ENCODE measurements around the gene HMGB2. TPM values are rescaled to one million over a fixed set of nuclear protein-coding genes. Genes with fewer than 3 reads are reported as not detected.

HMGB2 gene
- total RNA-seq: 96.1 TPM

- Histone ChIP-seq H3K4me1 (ENCODE audit: insufficient read depth, low read length) (peaks cover 30% of the 10 kb centered on the region), H3K27me3 (ENCODE audit: insufficient read depth, low read length) (no peaks in the 10 kb centered on the region), H3K4me3 (ENCODE audit: low read length) (peak within 1 kb of the TSS; percentile 92), H3K9me3 (ENCODE audit: low read depth, low read length) (no peaks in the 10 kb centered on the region)
These were observed at the start of gene HMGB2 for GRCh38 chr4:173334085-173334890. Gene HMGB2 (minus strand): TSS chr4:173334358. CDS start chr4:173333649, 709 bp downstream.

DNA sequence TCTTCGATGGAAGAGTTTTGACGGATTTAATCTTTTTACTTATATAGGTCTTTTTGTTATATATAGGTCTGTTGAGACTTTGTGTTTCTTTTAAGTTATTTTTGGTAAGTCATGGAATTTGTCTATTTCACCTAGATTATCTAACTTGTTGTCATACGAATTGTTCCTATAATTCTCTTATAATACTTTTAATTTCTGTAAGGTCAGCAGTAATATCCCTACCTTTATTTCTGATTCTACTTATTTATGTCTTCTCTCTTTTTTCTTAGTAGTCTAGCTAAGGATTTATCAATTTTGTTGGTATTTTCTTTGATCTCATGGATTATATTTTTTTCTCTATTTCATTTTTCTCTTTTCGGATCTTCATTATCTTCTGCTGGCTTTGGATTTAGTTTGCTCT is 48.2 kb upstream of the HMGB2 start:
- H3K4me3 ChIP-seq (ENCODE audit: low read length): no peak overlapping the region
- no peaks in the 10 kb centered on the region for H3K4me1 ChIP-seq (ENCODE audit: insufficient read depth, low read length)
- no peaks in the 10 kb centered on the region for H3K9me3 ChIP-seq (ENCODE audit: low read depth, low read length)
- no peaks in the 10 kb centered on the region for H3K27me3 ChIP-seq (ENCODE audit: insufficient read depth, low read length)

DNA sequence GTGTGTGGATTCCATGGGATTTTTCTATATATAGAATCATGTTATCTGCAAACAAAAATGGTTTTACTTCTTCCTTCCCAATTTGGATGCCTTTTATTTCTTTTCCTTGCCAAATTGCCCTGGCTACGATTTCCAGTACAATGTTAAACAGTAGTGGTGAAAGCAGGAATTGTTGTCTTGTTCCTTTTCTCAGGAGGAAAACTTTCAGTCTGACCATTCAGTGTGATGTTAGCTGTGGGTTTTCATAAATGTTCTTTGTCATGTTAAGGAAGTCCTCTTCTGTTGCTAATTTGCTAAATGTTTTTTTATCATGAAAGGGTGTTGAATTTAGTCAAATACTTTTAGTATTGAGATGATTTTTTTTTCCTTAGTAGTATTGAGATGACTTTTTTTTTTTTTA is 47.5 kb upstream of the HMGB2 start:
- no peaks in the 10 kb centered on the region for H3K4me1 ChIP-seq (ENCODE audit: insufficient read depth, low read length)
- H3K27me3 ChIP-seq (ENCODE audit: insufficient read depth, low read length): no peaks in the 10 kb centered on the region
- no peak overlapping the region for H3K4me3 ChIP-seq (ENCODE audit: low read length)
- H3K9me3 ChIP-seq (ENCODE audit: low read depth, low read length): no peaks in the 10 kb centered on the region

- Histone ChIP-seq H3K9me3 (ENCODE audit: low read depth, low read length) (no peaks in the 10 kb centered on the region), H3K27me3 (ENCODE audit: insufficient read depth, low read length) (no peaks in the 10 kb centered on the region), H3K4me1 (ENCODE audit: insufficient read depth, low read length) (no peaks in the 10 kb centered on the region), H3K4me3 (ENCODE audit: low read length) (no peak overlapping the region)
These were observed 46.8 kb upstream of the HMGB2 start for GRCh38 chr4:173380987-173381386.

- Histone ChIP-seq H3K4me3 (ENCODE audit: low read length) (no peak overlapping the region), H3K9me3 (ENCODE audit: low read depth, low read length) (no peaks in the 10 kb centered on the region), H3K4me1 (ENCODE audit: insufficient read depth, low read length) (no peaks in the 10 kb centered on the region), H3K27me3 (ENCODE audit: insufficient read depth, low read length) (no peaks in the 10 kb centered on the region)
These were observed 45.8 kb upstream of the HMGB2 start for GRCh38 chr4:173379929-173380328.

DNA sequence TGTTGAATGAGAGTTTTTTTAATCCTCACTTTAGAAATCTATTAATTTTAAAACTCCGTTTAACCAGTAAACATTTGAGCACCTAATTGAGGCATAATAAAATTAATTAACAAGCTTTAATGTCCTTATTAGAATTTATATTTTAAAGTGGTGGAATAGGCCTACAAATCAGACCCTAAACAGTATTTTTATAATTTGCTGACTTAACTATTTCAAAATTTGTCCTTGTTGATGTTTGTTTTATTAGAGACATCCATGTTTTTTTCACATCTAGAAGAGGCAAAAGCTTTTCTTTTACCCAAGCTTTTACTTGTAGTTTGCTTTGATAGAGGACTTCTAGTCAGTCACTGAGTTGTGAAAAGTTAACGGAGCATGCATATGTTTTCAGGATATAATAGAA is 40.4 kb upstream of the HMGB2 start:
- Histone ChIP-seq H3K27me3 (ENCODE audit: insufficient read depth, low read length) (no peaks in the 10 kb centered on the region), H3K4me1 (ENCODE audit: insufficient read depth, low read length) (peaks cover 10% of the 10 kb centered on the region), H3K9me3 (ENCODE audit: low read depth, low read length) (no peaks in the 10 kb centered on the region), H3K4me3 (ENCODE audit: low read length) (no peak overlapping the region)

DNA sequence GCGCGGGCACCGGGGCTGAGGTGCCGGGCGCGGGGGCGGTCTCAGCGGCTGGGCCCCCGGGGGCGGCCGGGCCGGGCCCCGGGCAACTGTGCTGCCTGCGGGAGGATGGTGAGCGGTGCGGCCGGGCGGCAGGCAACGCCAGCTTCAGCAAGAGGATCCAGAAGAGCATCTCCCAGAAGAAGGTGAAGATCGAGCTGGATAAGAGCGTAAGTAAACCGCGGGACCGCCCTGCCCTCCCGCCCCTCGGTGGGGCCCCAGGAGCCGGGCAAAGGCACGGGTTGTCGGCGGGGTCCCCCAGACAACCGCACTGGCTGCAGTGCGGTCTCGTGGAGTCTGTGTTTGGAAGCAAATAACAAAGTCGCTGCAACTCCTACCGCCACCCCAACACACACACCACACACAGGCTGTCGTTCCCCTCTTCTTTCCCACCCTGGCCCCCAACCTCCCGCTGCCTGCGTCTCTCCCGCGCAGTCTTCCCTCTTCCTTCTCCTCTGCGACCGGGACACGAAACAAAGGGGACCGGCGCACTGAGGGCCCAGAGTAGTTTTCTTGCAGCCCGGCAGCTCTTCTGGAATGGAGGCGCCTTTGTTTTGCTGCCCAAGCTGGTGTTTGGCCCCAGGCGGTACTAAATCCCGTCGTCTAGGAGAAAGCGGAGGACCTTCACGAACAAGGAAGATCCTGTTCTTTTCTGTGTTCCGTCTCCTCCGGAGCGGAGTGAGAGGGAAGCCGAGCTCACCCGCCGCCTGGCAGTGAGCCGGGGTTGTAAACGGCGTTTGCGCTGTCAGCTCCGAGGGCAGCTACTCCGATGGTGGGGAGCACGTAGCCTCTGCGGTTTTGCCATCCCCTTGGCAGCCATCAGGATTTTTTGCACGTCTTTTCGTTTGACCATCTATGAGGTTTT is 37.4 kb upstream of the HMGB2 start:
- peak overlapping the region; percentile 73 for H3K4me3 ChIP-seq (ENCODE audit: low read length)
- peaks cover 14% of the 10 kb centered on the region for H3K4me1 ChIP-seq (ENCODE audit: insufficient read depth, low read length)
- H3K9me3 ChIP-seq (ENCODE audit: low read depth, low read length): no peaks in the 10 kb centered on the region
- H3K27me3 ChIP-seq (ENCODE audit: insufficient read depth, low read length): no peaks in the 10 kb centered on the region

DNA sequence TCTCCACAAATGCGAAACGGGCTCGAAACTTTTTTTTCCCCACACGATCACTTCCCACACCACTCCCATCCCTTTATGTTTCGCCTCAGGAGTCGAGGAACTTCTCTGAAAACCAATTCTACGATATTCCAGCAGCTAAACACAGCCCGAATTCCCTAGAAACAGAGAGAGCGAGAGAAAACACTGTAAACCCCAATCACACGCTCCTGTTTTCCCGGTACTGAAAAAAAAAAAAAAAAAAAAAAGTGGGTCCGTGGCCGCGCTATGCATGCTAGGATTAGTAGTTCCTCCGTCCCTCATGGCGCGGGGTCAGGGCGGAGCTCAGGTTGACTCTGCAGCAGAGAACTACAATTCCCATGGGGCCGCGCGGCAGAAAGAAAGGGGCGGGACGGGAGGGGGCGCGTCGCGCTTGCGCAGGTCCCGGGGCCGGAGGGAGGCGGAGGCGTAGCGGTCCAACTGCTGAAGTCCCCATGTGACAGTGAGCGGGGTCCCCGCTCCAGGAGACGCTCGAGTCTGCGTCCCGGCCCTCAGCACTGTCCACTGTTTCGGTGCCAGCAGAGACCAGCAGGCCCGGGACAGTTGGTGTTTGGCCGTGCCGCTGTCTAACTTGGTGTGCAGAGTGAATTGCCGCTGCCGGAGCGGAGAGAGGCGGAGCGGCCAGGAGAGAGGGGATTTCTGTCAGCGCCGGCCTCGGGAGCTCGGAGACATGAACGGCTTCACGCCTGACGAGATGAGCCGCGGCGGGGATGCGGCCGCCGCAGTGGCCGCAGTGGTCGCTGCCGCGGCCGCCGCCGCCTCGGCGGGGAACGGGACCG is 36.5 kb upstream of the HMGB2 start, which contains the start of gene SAP30:
TSS of gene SAP30 (plus strand) at position 478 of the 815 bp plus-strand sequence. CDS start at position 707, 229 bp downstream.
- Histone ChIP-seq H3K27me3 (ENCODE audit: insufficient read depth, low read length) (no peaks in the 10 kb centered on the region), H3K4me1 (ENCODE audit: insufficient read depth, low read length) (peaks cover 16% of the 10 kb centered on the region), H3K9me3 (ENCODE audit: low read depth, low read length) (no peaks in the 10 kb centered on the region), H3K4me3 (ENCODE audit: low read length) (peak within 1 kb of the TSS; percentile 73)

DNA sequence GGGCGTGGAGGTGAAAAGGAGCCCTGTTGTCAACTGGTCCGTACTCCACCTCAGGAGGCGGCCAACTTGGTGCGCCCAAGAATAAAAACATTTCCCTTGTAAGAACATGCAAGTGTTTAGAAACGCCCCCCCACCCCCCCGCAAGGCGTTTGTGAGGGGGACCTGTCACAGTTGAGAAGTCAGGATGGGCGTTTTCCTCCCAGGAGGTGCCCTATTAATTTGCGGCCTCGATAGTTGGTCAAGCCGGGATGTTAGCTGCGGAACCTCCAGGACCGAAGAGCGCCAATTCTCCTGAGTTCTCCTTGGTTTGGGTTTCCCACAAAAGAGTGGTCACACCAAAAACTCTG is 35.9 kb upstream of the HMGB2 start:
- H3K4me1 ChIP-seq (ENCODE audit: insufficient read depth, low read length): peaks cover 19% of the 10 kb centered on the region
- H3K4me3 ChIP-seq (ENCODE audit: low read length): peak overlapping the region; percentile 73
- H3K27me3 ChIP-seq (ENCODE audit: insufficient read depth, low read length): no peaks in the 10 kb centered on the region
- no peaks in the 10 kb centered on the region for H3K9me3 ChIP-seq (ENCODE audit: low read depth, low read length)

DNA sequence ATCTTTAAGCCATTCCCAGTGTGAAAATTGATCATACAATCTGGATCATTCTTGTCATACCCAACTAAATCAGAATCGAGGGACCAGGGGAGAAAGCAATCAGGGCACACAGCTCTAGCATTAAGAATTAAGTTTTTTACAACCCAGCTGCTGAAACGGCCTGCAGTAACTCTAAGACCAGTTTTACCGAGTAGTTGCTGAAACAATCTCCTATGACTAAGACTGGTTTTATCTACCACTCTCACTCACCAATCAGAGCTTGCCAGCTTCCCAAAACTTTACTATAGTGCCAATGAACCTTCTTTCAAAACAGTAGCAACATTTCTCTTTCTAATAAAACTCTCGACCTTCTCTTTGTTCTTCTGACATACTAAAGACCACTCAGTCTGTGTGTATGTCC is 33.8 kb upstream of the HMGB2 start:
- H3K4me1 ChIP-seq (ENCODE audit: insufficient read depth, low read length): peaks cover 13% of the 10 kb centered on the region
- H3K4me3 ChIP-seq (ENCODE audit: low read length): no peak overlapping the region

DNA sequence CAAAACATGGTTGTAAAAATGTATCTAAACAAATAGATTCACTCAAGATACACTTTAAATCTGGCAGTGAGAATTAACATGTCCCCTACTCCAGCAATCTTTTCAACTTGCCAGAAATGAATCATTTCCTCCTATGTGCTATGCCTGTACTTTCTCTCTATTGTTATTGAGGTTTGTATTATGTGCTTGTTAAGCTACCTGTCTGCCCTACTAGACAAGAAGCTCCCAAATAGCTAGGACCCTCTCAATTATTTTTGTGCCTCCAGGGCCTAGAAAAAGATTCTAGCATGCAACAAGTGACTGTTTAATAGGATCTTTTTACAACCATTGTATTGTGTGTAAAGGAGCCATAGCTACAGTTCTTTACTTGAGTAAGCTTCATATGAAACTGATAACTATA is 33.1 kb upstream of the HMGB2 start:
- Histone ChIP-seq H3K4me3 (ENCODE audit: low read length) (no peak overlapping the region), H3K9me3 (ENCODE audit: low read depth, low read length) (no peaks in the 10 kb centered on the region), H3K4me1 (ENCODE audit: insufficient read depth, low read length) (peaks cover 9% of the 10 kb centered on the region), H3K27me3 (ENCODE audit: insufficient read depth, low read length) (no peaks in the 10 kb centered on the region)

More for the DNA sequence above, 33.8 kb upstream of the HMGB2 start:
- no peaks in the 10 kb centered on the region for H3K9me3 ChIP-seq (ENCODE audit: low read depth, low read length)
- H3K27me3 ChIP-seq (ENCODE audit: insufficient read depth, low read length): no peaks in the 10 kb centered on the region

DNA sequence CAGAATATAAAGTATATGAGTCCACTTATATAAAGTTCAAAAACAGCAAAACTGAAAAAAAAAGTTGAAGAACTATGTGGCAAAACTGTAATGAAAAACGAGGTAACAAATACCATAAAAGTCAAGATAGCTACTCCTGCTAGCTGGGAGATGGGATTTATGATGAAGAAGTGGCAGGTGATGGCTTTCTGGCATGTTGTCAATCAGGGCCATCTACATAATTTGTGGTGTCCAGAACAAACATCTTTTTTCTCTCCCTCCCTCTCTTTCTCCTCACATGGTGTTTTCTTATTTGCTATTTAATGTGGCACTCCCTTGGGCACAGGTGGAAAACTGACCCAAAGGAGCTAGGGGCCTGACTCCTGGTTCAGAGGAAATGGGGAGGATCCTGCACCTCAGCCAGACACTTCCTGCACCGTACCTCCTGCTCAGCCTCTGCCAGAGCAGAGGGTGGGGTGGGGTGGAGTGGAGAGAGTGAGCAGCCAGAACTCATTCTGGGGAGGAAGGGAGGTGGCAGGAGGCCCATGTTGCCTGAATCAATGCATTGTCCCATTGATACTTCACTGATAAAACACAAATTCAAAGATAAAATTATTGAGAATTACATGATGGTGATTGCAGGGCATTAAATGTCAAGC is 31.3 kb upstream of the HMGB2 start:
- no peak overlapping the region for H3K4me3 ChIP-seq (ENCODE audit: low read length)
- H3K9me3 ChIP-seq (ENCODE audit: low read depth, low read length): no peaks in the 10 kb centered on the region
- peaks cover 9% of the 10 kb centered on the region for H3K4me1 ChIP-seq (ENCODE audit: insufficient read depth, low read length)
- H3K27me3 ChIP-seq (ENCODE audit: insufficient read depth, low read length): no peaks in the 10 kb centered on the region

- Histone ChIP-seq H3K27me3 (ENCODE audit: insufficient read depth, low read length) (no peaks in the 10 kb centered on the region), H3K9me3 (ENCODE audit: low read depth, low read length) (no peaks in the 10 kb centered on the region), H3K4me3 (ENCODE audit: low read length) (no peak overlapping the region), H3K4me1 (ENCODE audit: insufficient read depth, low read length) (peaks cover 5% of the 10 kb centered on the region)
These were observed 28.5 kb upstream of the HMGB2 start for GRCh38 chr4:173362666-173363065.

- Histone ChIP-seq H3K4me3 (ENCODE audit: low read length) (no peak overlapping the region), H3K9me3 (ENCODE audit: low read depth, low read length) (no peaks in the 10 kb centered on the region), H3K4me1 (ENCODE audit: insufficient read depth, low read length) (peaks cover 2% of the 10 kb centered on the region), H3K27me3 (ENCODE audit: insufficient read depth, low read length) (no peaks in the 10 kb centered on the region)
These were observed 26.5 kb upstream of the HMGB2 start for GRCh38 chr4:173360587-173361221.
